Esophagus squamous epithelium (tissue), 4 donors: ENCODE data around the gene GAS7.

Experiments used
- POLR2A ChIP-seq, 4 donors: fragments of 450-650 bp; IDR thresholded peaks; one replicate each; pipeline ENCODE4 v1.6.1; 2017; ENCODE audit warnings: antibody characterized with exemption in 4 of 4, mild to moderate bottlenecking in 4 of 4, moderate library complexity in 3 of 4
- TF ChIP-seq, protein P1 (sequence below), 6 experiments: fragments of 450-650 bp in 4 of 6; fragments of 200-600 bp in 2 of 6; sonication (generic) in 2 of 6; IDR thresholded peaks; one replicate each; pipeline ENCODE4 v1.5.1; 2016 to 2019; ENCODE audit warnings: antibody characterized with exemption in 6 of 6, mild to moderate bottlenecking in 4 of 6, moderate library complexity in 4 of 6

- TF ChIP-seq, protein P1, sequence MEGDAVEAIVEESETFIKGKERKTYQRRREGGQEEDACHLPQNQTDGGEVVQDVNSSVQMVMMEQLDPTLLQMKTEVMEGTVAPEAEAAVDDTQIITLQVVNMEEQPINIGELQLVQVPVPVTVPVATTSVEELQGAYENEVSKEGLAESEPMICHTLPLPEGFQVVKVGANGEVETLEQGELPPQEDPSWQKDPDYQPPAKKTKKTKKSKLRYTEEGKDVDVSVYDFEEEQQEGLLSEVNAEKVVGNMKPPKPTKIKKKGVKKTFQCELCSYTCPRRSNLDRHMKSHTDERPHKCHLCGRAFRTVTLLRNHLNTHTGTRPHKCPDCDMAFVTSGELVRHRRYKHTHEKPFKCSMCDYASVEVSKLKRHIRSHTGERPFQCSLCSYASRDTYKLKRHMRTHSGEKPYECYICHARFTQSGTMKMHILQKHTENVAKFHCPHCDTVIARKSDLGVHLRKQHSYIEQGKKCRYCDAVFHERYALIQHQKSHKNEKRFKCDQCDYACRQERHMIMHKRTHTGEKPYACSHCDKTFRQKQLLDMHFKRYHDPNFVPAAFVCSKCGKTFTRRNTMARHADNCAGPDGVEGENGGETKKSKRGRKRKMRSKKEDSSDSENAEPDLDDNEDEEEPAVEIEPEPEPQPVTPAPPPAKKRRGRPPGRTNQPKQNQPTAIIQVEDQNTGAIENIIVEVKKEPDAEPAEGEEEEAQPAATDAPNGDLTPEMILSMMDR (IDR thresholded peaks at IDR 0.05) = peak; percentile 71 to 84 (median 72)
- TF ChIP-seq POLR2A (IDR thresholded peaks at IDR 0.05) = no peak
Measured at GRCh38 chr17:10226930-10227695, 28.7 kb upstream of the GAS7 start.
